Activated CD4-positive, CD25-positive, alpha-beta regulatory T cell treated with anti-CD3 and anti-CD28 coated beads, Interleukin-2, amount 50 U/mL, for 72 hours (primary cell): ENCODE data around the gene RREB1.

Experiments
- DNase-seq: peaks from one replicate; pipeline ENCODE4 v3.0.0; 2021

Gene RREB1

DNA sequence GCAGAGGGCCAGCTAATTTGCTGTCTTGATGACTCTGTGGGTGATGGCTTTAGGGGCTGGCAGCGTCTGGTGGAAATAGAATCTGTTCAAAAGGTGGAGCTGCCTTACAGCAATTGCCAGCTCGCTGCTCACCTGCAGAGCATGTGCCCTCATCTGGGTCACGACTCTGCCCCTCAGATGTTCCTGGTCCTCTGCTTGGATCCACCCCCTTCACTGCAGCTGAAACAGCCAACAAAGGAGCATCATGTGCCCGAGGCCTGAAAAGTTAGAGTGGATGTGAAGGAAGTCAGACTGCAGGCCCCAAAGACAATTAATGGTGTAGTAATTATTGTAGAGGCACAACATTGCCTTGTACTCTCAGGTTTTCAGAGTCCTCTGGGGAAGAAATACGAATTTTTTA is 19.9 kb downstream of the RREB1 start:
- DNase-seq = no peak

DNA sequence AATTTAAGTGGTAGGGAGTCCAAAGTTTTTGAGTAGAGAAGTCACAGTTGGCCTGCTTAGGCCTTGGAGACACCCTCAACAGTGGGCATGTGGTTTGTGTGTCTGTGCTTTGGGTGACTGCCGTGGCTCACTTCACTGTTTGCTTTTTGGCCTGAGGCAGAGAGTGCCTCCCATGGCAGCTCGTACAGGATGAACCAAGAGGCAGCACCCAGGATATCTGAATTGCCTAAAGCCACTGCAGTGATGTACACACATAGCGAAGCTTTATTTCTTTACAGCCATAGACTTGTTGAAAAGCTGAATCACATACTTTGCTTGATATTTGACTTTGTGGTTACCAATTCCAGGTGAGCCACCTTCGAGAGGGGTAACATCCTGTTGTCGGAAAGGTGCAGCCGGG is 21.6 kb downstream of the RREB1 start:
- no peak for DNase-seq

DNA sequence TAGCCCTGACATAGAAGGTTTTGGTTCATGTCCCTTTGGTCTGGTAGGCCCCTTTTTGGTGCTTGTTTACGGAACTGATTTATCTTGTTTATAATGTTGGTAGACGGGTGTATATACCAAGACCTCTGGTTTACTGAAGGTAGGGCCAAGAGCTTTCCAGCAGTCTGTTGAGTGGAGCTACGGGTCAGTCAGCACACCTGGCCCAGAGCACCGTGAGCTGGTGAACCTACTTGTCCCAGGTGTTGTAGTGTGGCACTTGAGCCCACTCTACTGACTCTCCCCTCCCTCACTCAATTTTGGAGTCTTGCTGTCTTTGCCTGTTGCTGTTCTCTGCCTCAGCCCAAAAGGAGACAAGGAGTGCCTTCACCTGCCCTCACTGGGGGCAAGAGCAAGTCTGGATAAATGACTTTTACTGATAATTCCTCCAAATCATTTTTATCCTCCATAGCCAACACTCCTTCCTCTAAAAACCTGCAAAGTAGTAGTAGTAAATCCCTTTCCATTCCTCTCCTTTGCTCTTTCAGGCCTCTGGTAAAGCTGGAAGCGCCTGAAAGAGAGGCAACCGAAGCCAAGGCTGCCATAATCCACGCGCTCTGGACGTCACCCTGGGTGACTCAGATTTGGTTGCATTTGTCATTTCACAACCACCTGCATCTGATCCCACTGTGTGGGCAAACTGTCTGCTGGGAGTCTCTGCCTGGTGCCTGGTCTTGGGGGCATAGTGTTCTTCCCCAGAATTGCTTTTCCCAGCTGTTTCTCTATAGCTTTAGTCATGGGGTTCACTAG is 22.2 kb downstream of the RREB1 start:
- no peak for DNase-seq

DNA sequence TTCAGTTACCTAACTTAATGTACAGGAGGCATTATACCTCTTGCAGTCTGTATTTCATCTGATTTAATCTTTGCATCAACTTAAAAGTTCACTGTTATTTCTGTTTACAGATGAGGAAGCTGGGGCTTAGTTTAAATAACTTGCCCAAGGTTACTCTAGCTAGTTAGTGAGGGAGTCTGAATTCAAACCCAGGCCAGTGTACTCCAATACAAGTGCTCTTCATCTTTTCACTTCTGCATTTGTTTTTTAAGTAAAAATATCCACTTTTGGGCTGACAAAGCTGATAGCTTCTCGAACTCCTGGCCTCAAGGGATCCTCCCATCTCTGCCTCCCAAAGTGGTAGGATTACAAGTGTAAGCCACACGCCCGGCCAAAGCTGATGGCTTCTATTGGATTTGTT is 23.6 kb downstream of the RREB1 start:
- no peak for DNase-seq

DNA sequence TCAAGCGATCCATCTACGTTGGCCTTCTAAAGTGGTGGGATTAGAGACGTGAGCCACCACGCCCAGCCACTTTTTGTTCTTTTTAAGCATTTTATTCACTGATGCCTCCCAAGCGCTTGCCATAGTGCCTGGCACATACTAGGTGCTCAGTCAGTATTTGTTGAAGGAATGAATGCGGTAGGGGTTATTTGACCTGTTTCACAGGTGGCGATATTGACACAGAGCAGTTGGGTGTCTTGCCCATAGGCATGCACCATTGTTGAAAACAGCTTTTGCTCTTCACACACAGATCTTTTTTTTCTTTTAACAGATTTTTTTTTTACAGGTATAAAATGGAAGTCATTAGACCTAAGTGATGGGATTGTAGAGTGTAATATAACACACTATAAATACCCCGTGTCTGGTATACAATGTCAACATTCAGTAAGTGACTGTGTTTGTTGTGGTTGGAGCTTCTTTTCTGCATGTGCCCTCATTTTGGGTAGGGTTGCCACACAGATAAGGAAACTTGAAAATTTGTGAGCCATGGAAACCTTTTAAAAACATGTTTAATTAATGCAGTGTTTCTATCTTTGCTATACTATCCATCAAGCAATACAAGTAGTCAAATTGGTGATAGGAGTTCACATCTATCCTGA is 24.8 kb downstream of the RREB1 start:
- DNase-seq = no peak

DNA sequence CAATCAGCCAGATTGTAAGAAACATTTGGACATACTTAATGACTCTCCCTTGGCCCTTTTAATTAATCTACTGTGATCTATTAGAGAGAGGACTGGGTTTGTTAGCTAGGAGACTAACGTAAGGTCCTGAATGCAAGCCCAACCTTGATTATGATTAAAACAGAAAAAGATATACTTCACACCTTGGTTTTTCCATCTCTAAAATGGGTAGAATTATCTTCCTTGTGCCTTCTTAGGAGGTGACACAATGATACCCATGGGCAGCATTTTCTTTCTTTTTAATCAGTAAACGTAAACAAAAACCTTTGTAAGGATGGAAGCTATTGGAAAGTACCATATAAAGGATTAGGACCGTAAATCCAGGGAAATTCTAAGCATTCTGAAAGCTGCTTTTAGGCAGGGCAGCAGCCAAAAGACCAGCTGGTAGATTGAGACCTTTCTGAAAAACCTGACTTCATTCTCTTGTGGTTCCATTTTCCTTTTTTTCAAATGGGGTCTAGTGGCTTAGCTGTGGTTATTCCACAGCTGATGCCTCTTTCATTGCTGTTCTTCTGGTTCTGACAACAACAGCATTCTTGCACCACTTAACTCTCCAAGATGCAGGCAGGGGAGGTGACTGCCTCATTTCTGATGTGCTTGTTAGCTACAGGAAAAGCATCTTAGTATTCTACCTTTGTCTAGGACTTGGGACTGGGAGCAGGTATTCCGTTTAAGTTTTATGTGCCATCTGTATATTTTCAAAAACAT is 27.4 kb downstream of the RREB1 start:
- no peak for DNase-seq

DNA sequence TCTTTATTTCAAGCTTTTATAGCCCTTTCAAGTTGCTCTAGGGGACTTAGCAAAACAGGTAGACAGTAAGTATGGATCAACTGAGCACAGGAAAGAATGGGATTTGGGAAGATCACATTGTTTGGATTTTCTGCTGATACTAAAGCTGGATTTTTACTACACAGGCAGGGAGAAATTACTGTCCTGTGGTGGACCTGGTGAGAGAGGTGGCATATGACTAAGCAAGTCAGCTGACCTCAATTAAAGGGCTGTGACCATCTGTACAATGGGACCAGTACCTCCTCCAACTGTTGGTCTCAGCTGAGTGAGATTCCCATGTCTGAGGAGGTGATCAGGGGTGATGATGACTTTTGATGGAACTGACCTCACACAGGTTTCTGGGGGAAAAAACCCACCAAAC is 28.0 kb downstream of the RREB1 start:
- no peak for DNase-seq

DNA sequence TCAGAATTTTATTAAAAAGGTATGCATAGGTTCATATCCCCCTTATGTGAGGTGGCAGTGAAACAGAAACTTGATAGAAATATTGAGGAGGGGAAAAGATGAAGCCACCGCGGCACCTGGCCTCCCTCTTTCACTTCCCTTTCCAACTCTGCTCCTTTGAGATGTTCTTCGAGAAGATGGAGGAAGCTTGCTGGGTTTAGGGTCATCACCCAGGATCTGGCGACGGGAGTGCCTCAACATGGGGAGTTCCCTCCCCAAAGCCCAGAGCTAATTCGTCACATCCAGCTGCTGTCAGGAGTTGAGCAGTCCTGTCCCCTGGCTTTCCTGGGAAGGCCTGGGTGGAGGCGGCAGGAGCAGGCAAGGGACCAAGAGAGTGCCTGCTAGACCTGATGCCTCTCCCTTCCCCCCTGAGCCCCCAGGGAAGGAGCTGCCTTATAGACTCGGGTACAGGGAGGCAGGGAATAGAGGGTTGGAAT is 29.1 kb downstream of the RREB1 start:
- no peak for DNase-seq

DNA sequence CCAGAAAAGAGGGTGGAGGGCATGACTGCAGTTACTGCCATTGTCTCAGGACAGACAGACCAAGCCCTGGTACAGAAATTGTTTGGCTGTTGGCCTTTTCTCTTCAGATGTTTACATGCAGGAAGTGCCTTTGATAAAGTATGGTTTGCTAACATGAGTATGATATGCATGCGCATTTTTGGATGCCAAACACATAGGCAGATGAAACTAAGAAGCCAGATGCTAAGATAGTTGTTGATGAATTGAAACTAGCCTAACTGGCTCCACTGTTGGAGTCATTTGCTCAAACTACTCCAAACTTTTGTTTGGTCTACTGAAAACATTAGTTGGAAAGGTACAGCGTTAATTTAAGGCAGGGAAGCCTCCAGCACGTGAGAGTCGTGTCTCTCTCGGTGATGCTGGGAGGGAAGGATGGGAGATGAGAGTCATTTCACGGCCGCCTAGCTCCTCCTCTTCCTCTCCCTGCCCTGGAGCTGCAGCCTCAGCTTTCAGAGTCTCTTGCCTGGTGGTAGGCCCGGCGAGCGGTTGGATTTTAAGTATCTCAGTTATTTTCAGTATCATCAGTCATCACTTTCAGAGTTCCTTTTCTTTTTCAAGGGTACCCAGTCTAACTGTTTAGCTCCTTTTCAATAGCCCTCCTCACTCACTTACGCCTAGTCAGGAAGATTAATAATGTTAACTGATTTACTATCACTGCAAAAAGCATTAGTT is 29.7 kb downstream of the RREB1 start:
- peak; percentile 56 for DNase-seq

DNA sequence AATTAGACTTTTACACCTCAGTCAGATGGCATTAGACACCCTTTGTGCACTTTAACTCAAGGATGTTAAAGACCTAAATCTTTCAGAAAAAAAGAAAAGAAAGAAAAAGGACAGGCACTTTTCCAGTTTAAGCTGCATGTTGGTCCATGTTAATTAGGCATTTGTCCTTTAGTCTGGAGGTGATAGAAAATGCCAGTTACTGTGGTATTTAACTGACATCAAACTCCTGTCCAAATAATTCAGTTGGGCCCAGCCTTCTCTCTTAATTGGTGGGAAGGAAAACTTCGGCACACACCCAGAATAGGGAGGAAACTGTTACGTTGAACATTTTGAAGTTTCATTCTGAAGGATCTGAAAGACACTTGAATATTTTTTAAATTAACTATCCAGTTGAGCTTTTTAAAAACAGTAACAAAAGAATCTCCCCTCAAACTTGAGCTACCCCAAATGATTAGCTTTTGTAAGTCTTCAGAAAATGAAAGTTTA is 30.3 kb downstream of the RREB1 start:
- no peak for DNase-seq

DNA sequence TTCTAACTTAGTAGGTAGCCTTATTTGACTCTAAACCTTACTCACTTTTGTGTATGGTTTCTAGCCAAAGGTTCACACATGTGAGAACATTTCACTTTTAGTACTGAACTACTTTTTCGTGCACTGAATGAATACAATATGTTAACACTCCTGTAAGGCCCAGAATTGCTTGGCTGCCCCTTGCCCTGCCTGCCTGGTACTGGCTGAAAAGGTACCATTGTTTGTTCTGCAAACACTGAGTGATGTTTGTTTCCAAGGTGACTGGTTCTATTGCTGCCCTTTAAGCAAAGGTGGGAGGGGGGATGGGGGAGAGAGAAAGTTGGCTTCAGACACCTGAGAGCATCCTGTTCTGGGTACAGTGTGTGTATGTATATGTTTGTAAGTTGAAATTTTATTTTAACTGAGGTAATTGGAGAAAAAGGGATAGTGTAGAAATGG is 31.2 kb downstream of the RREB1 start:
- no peak for DNase-seq

DNA sequence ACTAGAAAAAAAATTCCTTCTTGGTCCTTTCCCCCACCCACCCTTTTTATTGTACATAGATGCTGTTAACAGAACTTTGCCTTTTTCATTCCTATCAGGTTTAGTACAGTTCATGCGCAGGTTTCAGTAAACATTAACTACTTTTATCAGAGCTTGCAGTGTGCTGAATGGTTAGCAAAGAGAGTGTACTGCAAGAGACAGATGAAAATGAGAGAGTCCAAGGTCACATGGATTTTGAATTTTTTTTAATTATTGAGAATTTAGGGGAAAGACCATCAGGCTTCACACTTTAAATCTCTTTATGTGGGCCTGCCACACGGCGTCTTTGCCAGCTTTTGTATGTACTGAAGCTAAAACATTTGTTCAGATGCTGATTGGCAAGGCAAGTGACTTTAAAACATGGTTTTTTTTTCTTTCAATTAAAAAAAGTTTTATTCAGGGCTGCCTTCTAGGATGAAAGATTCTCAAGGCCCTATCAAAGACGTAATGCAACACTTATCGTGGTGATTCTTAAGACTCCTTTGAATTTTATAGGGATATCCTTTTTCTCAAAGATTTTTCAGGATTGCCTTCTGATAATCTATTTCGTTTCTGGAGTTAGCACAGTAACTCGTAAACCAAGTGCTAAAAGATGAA is 32.2 kb downstream of the RREB1 start:
- no peak for DNase-seq

DNA sequence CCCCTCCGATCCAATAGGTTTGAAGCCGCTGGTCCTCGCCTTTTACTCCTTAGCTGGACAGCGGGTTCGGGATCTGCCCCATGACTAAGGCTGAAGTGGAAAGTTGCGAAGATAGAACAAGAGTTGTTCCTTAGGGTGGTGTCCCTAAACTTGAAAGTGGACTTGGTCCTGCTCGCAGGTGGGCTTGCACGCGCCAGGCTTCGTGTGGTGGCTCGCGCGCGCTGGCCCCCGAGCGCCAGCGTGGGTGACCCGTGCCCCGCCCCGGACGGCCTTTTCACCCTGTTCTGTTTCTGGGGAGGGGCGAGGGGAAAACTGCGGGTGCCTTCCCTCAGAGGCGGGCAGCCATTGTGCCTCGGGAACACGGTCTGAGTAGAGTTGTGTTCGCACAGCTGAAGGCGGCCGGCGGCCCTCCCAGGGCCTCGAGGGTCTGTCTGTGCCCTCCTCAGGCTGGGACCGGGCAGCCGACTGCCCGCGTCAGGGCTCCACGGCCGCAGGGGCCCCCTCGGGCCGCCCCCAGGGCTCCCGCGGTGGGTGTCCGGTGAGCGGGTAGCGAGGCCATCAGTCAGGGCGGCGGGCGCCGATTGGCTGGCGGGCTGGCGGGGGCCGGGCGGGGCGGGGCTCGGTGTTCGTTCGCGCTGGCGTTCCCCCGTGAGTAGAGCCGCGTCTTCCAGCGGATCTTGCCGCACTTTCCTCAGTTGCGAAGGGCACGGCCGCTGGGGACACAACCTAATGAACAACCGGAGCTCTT is 33.0 kb downstream of the RREB1 start:
- peak; percentile 82 for DNase-seq

DNA sequence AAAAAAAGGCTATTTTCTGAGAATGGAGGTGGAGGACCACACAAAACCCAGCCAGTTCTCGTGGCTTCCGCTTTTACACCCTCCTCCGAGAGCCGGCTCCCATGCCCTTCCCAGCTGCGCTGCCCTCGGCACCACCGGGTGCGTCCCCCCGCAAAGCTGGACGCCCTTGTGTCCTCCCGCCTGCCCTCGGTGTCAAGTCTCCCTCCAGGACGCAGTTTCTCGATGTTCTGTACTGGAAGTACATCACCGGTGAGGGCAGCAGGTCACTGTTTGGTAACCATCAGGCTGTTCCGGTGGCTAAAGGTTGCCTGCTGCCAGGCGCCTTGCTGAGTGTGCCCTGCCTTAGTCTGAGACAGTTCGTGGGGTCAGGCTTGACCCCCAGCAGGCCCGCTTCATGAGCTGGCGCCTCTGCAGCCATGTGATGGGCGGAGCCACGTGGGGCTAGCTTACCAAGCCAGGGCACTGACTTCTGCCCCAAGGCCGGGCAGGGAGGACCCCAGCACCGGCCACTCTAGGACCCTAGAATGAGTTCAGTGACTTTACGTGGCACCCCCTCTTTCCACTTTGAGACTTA is 34.6 kb downstream of the RREB1 start:
- no peak for DNase-seq

DNA sequence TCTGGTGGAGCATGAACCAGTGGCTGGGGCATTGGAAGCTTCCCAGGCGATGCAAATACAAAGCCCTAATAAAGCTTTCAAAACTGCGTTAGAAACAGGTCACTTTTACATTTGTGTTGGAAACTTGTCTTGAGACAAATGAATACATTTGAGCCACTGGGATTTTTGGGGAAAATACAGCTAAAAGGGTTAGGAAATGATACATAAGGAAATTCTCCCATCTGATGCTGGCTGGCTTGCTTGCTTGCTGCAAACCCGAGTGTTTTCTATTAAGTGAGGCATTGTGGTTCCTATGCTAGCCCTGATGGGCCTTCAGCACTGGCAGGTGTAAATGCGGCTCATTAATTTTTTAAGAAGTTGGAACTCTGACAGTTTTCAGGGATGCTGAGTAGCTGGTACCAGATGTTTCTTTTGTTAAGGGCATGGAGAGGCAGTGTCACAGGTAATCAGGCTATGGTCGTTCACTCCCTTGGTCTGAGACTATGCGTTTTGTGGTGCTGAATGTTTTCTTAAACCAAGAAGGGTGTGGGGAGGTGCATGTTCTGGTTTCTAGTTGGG is 35.2 kb downstream of the RREB1 start:
- DNase-seq = no peak

DNA sequence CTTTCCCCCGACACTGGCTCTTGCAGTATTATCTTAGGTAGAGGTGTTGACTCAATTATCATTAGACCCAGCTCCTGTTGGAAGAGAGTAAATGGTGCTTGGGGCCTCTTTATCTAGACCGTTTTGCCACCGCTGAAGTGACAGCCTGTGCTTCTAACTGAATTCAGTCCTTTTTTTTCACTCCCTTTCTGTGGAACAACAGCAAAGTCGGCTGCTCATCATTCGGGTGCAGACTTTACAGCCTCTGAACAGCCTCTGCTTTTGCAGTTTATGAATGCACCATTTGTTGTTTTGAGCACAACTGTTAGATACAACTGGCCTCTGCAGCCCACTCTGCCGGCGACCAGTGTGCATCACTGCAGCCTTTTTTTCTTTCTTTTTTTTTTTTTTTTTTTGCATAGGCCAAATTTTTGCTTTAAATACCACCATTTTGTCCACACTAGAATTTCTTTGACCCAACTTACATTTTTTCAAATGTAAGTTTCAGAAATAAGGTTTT is 35.8 kb downstream of the RREB1 start:
- DNase-seq = no peak

DNA sequence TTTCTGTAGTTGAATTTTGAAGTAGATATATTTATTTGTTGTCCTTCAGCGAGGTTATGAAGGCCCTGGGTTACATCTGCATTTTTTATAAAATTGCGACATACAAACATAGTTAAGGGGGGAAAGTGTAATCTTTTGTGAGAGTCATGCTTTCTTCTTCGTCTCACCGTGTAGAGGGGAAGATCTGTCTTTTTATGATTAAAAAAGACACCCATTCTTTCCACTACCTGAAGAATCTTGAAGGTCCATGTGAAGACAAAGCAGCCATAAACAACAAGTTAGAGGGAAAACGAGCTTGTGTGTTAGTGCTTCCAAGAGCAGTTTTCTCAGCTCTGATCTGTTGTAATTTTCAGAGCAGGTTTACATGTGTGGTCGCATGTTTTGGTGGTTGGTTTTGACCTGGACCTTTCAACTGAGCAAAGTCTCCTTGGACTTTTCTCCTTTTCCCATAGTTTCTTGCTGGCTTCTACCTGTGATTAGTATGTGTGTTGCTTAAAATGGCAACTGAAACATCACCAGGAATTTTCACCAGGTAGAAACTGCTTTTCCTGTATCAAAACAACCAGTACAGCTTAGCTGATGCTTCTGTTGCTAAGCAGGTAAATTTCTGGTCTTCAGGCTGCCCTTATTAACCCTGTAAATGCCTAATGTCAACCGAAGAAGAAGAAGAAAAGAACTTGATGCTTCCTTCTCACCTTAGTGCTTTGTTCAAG is 37.3 kb downstream of the RREB1 start:
- DNase-seq = no peak

DNA sequence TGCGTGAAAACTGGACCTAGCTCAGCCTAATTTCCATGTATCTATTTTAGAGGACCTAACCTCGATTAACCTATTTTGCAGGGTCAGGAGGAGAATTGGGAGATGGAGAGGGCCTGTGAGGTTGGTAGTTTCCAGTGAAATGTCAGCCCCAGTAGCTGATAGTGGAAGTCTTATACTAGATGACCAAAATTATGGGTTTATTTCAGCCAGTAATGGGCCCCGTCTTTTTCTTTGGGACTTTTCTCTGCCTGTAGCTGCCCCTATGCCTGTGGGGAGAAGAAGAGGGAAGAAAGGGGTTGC is 37.8 kb downstream of the RREB1 start:
- DNase-seq = no peak

DNA sequence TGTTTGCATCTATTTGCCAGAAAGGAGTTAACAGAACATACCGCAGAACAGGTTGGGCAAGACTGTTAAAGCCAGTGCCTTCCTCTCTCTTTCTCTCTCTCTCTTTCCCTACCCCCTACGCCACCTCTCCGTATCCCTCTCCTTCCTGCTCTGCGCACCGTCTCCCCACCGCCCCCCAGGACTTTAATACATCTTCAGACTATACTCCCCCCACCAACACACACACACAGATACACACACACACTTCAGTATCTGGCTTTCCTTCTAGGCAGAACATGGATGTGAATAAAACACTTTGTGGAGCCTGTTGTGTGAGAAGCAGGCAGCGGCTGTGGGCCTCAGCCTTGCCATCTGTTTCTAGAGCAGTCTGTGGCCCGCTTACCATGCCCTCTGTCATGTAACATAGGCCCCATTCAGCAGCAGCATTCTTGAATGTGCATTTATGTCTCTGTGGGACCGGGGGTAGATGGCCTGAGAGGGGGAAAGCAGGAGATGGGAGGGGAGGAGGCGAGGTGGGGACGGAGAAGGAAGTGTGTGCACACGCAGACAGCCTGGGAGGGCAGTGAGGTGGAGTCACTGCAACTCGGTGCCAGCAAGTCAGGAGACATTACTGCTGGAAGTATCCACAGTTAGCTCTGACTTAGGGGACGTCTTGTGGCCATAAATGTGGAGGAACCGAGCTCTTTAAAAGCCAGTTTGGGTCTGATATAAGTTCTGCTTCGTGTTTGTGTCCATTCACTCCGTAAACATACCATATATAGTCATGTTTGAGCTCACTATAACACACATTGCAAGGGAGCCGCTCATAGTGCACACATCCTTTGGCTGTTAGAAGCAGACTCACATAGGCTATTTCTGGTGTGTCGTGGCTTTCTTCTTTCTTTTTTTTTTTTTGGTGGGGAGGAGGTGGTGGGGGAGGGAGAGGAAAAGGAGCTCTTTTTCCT is 38.4 kb downstream of the RREB1 start:
- DNase-seq = no peak
